Measurements from ENCODE around the gene FXR2. TPM values are rescaled to one million over a fixed set of nuclear protein-coding genes. Genes with fewer than 3 reads are reported as not detected.
"Not testable (repeated sequence)": the region's sequence is repeated elsewhere in the genome, so short reads cannot be mapped to it uniquely, and the experiment has no call there.

The FXR2 gene
- total RNA-seq (2014; rRNA removed; shearing (Covaris generic)): 20.3 and 25.2 TPM in 2 replicates

- peak; percentile 98 for DNase-seq (ENCODE audit: low read depth)
Observed at GRCh38 chr17:7614425-7615264, at the start of gene FXR2. FXR2 (minus strand) TSS chr17:7614897; CDS start chr17:7614532, 365 bp downstream.

- DNase-seq (ENCODE audit: low read depth): peak; percentile 30
Observed at GRCh38 chr17:7656958-7657609, 42.4 kb upstream of the FXR2 start.

- DNase-seq (ENCODE audit: low read depth): no peak
Observed at GRCh38 chr17:7655541-7655840, 40.8 kb upstream of the FXR2 start.

- DNase-seq (ENCODE audit: low read depth): no peak
Observed at GRCh38 chr17:7654832-7655540, 40.3 kb upstream of the FXR2 start.

- DNase-seq (ENCODE audit: low read depth): no peak
Observed at GRCh38 chr17:7652388-7653356, 38.0 kb upstream of the FXR2 start.

GRCh38 chr17:7651665-7652387 lies 37.1 kb upstream of the FXR2 start:
- no peak for DNase-seq (ENCODE audit: low read depth)

GRCh38 chr17:7651097-7651664 lies 36.5 kb upstream of the FXR2 start:
- DNase-seq (ENCODE audit: low read depth): no peak

- DNase-seq (ENCODE audit: low read depth): peak; percentile 32
Observed at GRCh38 chr17:7650509-7651096, 35.9 kb upstream of the FXR2 start, which contains the start of gene ATP1B2. ATP1B2 (plus strand) TSS chr17:7650926; CDS start chr17:7651519, 593 bp downstream.

- DNase-seq (ENCODE audit: low read depth): no peak
Observed at GRCh38 chr17:7647018-7647417, 32.3 kb upstream of the FXR2 start.

GRCh38 chr17:7646457-7646856 lies 31.8 kb upstream of the FXR2 start:
- no peak for DNase-seq (ENCODE audit: low read depth)

- DNase-seq (ENCODE audit: low read depth): peak; percentile 39
Observed at GRCh38 chr17:7644775-7645174, 30.1 kb upstream of the FXR2 start.

- DNase-seq (ENCODE audit: low read depth): not testable (repeated sequence)
Observed at GRCh38 chr17:7641635-7642034, 26.9 kb upstream of the FXR2 start.

- DNase-seq (ENCODE audit: low read depth): no peak
Observed at GRCh38 chr17:7640783-7641182, 26.1 kb upstream of the FXR2 start.

GRCh38 chr17:7636163-7636562 lies 21.5 kb upstream of the FXR2 start:
- no peak for DNase-seq (ENCODE audit: low read depth)

GRCh38 chr17:7634384-7634783 lies 19.7 kb upstream of the FXR2 start:
- DNase-seq (ENCODE audit: low read depth): peak; percentile 51

- no peak for DNase-seq (ENCODE audit: low read depth)
Observed at GRCh38 chr17:7633093-7633492, 18.4 kb upstream of the FXR2 start.

GRCh38 chr17:7632492-7632894 lies 17.8 kb upstream of the FXR2 start:
- DNase-seq (ENCODE audit: low read depth): peak; percentile 32

- no peak for DNase-seq (ENCODE audit: low read depth)
Observed at GRCh38 chr17:7631398-7632380, 17.0 kb upstream of the FXR2 start.
